SU-DHL-6 (cell line): Measurements from ENCODE around the gene CACNA1C.

ENCODE experiments used
- H2AFZ ChIP-seq: fragments of 200-600 bp; sonication (generic); 2 replicates; pipeline ENCODE4 v1.6.1; 2014; ENCODE audit warnings: low read depth, mild to moderate bottlenecking, moderate library complexity, mixed read lengths, antibody characterized with exemption, low read length; ENCODE audit not compliant: severe bottlenecking
- H3F3A ChIP-seq: fragments of 200-600 bp; shearing (Covaris generic); 2 replicates; pipeline ENCODE4 v1.6.0; 2016; ENCODE audit warnings: antibody characterized with exemption, mild to moderate bottlenecking; ENCODE audit not compliant: insufficient read depth
- H3K27ac ChIP-seq: fragments of 200-600 bp; sonication (generic); 2 replicates; pipeline ENCODE4 v1.5.1; 2016; ENCODE audit warnings: low read depth, mild to moderate bottlenecking, low read length, moderate library complexity, mixed read lengths
- H3K27me3 ChIP-seq: fragments of 200-600 bp; sonication (generic), shearing (Covaris generic); 2 replicates; pipeline ENCODE4 v1.6.0; 2014; ENCODE audit warnings: mild to moderate bottlenecking, low read length
- H3K36me3 ChIP-seq: fragments of 200-600 bp; sonication (generic); 2 replicates; pipeline ENCODE4 v1.6.1; 2014; ENCODE audit warnings: mild to moderate bottlenecking, low read length, mixed read lengths
- H3K4me2 ChIP-seq: fragments of 300-600, 200-600 bp; shearing (Covaris generic), sonication (generic); 2 replicates; pipeline ENCODE4 v1.6.0; 2014; ENCODE audit warnings: low read length, low read depth, mild to moderate bottlenecking; ENCODE audit not compliant: poor library complexity, severe bottlenecking
- H3K4me3 ChIP-seq: fragments of 200-600 bp; sonication (generic); 2 replicates; pipeline ENCODE4 v1.5.1; 2014; ENCODE audit warnings: antibody characterized with exemption, low read length, mild to moderate bottlenecking, mixed read lengths; ENCODE audit not compliant: insufficient read depth, poor library complexity, severe bottlenecking
- H3K79me2 ChIP-seq: fragments of 200-600 bp; sonication (generic); 2 replicates; pipeline ENCODE4 v1.6.1; 2014; ENCODE audit warnings: mild to moderate bottlenecking, low read length, moderate library complexity; ENCODE audit not compliant: insufficient read depth
- H3K9ac ChIP-seq: fragments of 200-600 bp; sonication (generic); 2 replicates; pipeline ENCODE4 v1.7.0; 2014; ENCODE audit warnings: mild to moderate bottlenecking, low read length
- H3K9me2 ChIP-seq: fragments of 200-600 bp; sonication (generic); replicated peaks from 2 replicates; pipeline ENCODE4 v1.6.1; 2014; ENCODE audit warnings: low read length; ENCODE audit not compliant: insufficient read depth
- H3K9me3 ChIP-seq: fragments of 200-600 bp; sonication (generic); 2 replicates; pipeline ENCODE4 v1.6.1; 2014; ENCODE audit warnings: low read length, mixed read lengths; ENCODE audit not compliant: insufficient read depth
- H4K20me1 ChIP-seq: fragments of 200-600 bp; sonication (generic); 2 replicates; pipeline ENCODE4 v1.6.1; 2014; ENCODE audit warnings: low read depth, mild to moderate bottlenecking, antibody characterized with exemption, low read length, moderate library complexity, mixed read lengths
- CTCF ChIP-seq: fragments of 200-600 bp; sonication (generic); IDR thresholded peaks from one replicate; pipeline ENCODE4 v1.5.1; 2017; ENCODE audit warnings: antibody characterized with exemption, mild to moderate bottlenecking, low read length, moderate library complexity; ENCODE audit not compliant: insufficient read depth, poor library complexity, severe bottlenecking
- EZH2phosphoT487 ChIP-seq: fragments of 200-600 bp; sonication (generic), shearing (Covaris generic); conservative IDR thresholded peaks from 2 replicates; pipeline ENCODE4 v1.6.1; 2018; ENCODE audit warnings: mild to moderate bottlenecking, antibody characterized with exemption, low read length, moderate library complexity, mixed read lengths

Gene CACNA1C

DNA sequence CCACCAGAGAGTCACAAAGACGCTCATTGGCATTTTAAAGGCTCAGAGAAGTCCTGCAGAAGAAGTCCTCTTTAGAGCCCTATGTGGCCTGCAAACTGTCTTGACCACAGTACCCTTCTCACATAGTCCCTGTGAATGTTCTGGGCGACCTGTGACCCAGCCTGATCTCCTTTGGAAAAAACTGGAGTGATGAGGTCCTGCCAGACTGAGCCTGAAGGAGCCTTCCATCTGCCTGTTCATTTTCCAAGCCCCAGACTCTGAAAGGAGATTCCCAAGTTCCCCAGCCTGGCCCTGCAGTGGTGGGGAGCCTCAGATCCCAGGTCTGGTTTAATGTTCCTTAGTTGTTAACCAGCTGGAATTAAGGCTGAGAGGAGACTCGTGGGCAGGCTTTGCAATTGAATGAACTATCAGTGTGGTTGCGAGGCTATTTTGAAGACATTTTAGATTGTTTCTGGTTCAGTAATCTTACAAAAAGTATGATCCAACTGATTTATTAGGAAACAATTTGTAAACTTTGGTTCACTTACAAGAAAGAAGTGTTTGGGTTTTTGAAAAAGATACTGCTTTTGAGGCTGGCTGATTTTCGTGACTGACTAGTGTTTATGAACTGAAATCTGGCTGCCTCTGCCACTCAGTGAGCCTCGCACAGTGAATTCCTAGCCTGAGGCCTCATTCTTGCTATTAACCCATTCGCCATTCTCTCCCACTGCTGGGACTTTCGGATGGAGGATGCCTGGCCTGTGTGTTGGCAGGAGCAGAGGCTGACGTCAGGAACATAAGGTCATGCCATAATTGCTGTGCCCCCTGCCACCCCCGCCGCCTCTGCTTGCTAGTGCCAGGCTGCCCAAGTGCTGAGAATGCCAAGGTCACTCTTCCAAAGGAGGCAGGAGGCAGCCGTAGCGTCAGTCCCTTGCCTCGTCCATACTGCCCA lies 249.0 kb downstream of the CACNA1C start:
- no peaks in the 10 kb centered on the region for H3K9me3 ChIP-seq
- no peaks in the 10 kb centered on the region for H4K20me1 ChIP-seq
- no peaks in the 10 kb centered on the region for H3K9me2 ChIP-seq
- H3K27ac ChIP-seq, result no peak overlapping the region
- H3K4me2 ChIP-seq, result no peak overlapping the region
- no peak overlapping the region for H3K9ac ChIP-seq
- H3K36me3 ChIP-seq, result no peaks in the 10 kb centered on the region
- no peak overlapping the region for H2AFZ ChIP-seq
- H3F3A ChIP-seq, result no peaks in the 10 kb centered on the region
- no peaks in the 10 kb centered on the region for H3K27me3 ChIP-seq
- TF ChIP-seq CTCF (no peak), EZH2phosphoT487 (no peak)
- no peaks in the 10 kb centered on the region for H3K79me2 ChIP-seq
- H3K4me3 ChIP-seq, result no peak overlapping the region

- H3K9me3 ChIP-seq, result no peaks in the 10 kb centered on the region
- H3F3A ChIP-seq, result no peaks in the 10 kb centered on the region
- no peaks in the 10 kb centered on the region for H3K9me2 ChIP-seq
- H2AFZ ChIP-seq, result no peak overlapping the region
- H3K4me2 ChIP-seq, result no peak overlapping the region
- no peaks in the 10 kb centered on the region for H3K27me3 ChIP-seq
- TF ChIP-seq CTCF (no peak), EZH2phosphoT487 (no peak)
- no peaks in the 10 kb centered on the region for H4K20me1 ChIP-seq
- H3K27ac ChIP-seq, result no peak overlapping the region
- H3K79me2 ChIP-seq, result no peaks in the 10 kb centered on the region
- H3K9ac ChIP-seq, result no peak overlapping the region
- H3K4me3 ChIP-seq, result no peak overlapping the region
- H3K36me3 ChIP-seq, result no peaks in the 10 kb centered on the region
These were observed 250.2 kb downstream of the CACNA1C start for GRCh38 chr12:2302711-2303580.

DNA sequence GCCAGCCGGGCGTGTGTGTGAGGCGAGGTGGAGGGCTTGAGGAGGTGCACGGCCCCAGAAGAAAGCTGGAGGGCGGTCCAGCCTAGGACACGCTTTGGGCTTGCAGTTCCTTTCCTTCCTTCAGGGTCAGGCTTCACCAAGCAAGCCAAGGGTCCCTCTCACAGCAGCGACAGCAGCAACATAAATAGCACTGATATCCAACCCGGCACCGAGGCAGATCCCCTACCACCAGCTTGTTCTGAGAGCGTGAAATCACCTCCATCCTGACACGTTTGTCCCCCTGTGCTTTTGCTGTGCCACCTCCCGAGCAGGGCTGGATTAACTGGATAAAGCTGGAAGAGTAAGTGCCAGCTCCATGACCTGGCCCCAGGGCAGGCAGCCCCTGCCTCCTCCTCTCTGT lies 251.4 kb downstream of the CACNA1C start:
- no peaks in the 10 kb centered on the region for H3K9me2 ChIP-seq
- H3K4me3 ChIP-seq, result no peak overlapping the region
- no peak overlapping the region for H2AFZ ChIP-seq
- H3K9ac ChIP-seq, result no peak overlapping the region
- TF ChIP-seq CTCF (no peak), EZH2phosphoT487 (no peak)
- no peaks in the 10 kb centered on the region for H3F3A ChIP-seq
- no peaks in the 10 kb centered on the region for H3K79me2 ChIP-seq
- no peaks in the 10 kb centered on the region for H3K27me3 ChIP-seq
- H4K20me1 ChIP-seq, result no peaks in the 10 kb centered on the region
- no peaks in the 10 kb centered on the region for H3K36me3 ChIP-seq
- H3K9me3 ChIP-seq, result no peaks in the 10 kb centered on the region
- H3K27ac ChIP-seq, result no peak overlapping the region
- no peak overlapping the region for H3K4me2 ChIP-seq
